ENCODE results near the gene GRIK1.

DNA sequence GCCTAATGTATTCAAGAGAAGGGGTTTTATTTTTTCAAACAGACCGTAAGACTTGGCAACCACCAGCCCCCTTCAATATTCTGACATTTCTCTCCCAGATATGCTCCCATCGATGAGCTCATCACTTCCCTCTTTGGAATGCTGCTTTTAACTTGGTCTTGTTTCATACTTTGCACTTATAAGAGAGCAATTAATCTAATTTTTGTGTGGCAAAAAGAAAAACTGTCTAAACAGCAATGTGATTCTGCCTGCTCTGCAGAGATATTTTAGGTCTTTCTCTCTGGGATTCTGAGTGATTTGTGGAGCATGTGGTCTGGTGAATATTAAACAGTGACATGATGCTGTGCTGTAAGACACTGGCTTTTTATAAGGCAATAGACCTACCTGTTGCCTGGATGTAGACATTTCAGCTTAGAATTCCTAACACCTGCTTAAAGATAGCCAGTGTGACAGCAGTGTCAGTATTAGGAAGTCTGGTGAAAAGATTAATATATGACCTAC, 356.3 kb downstream of the GRIK1 start:
- TF ChIP-seq, protein P1, sequence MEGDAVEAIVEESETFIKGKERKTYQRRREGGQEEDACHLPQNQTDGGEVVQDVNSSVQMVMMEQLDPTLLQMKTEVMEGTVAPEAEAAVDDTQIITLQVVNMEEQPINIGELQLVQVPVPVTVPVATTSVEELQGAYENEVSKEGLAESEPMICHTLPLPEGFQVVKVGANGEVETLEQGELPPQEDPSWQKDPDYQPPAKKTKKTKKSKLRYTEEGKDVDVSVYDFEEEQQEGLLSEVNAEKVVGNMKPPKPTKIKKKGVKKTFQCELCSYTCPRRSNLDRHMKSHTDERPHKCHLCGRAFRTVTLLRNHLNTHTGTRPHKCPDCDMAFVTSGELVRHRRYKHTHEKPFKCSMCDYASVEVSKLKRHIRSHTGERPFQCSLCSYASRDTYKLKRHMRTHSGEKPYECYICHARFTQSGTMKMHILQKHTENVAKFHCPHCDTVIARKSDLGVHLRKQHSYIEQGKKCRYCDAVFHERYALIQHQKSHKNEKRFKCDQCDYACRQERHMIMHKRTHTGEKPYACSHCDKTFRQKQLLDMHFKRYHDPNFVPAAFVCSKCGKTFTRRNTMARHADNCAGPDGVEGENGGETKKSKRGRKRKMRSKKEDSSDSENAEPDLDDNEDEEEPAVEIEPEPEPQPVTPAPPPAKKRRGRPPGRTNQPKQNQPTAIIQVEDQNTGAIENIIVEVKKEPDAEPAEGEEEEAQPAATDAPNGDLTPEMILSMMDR (optimal IDR thresholded peaks at IDR 0.05 in 1 of 3, IDR thresholded peaks at IDR 0.05 in 1 of 3, conservative IDR thresholded peaks at IDR 0.05 in 1 of 3; ENCODE audit: extremely low read depth in 1 of 3, insufficient read depth in 2 of 3, low read length in 3 of 3): no peak
- no peak for TF ChIP-seq EZH2 (IDR thresholded peaks at IDR 0.05; ENCODE audit: low read length)

Measured in keratinocyte (primary cell).